ENCODE measurements around the gene CLHC1.
"Not testable (repeated sequence)": the region's sequence is repeated elsewhere in the genome, so short reads cannot be mapped to it uniquely, and the experiment has no call there.

Gene CLHC1

DNA sequence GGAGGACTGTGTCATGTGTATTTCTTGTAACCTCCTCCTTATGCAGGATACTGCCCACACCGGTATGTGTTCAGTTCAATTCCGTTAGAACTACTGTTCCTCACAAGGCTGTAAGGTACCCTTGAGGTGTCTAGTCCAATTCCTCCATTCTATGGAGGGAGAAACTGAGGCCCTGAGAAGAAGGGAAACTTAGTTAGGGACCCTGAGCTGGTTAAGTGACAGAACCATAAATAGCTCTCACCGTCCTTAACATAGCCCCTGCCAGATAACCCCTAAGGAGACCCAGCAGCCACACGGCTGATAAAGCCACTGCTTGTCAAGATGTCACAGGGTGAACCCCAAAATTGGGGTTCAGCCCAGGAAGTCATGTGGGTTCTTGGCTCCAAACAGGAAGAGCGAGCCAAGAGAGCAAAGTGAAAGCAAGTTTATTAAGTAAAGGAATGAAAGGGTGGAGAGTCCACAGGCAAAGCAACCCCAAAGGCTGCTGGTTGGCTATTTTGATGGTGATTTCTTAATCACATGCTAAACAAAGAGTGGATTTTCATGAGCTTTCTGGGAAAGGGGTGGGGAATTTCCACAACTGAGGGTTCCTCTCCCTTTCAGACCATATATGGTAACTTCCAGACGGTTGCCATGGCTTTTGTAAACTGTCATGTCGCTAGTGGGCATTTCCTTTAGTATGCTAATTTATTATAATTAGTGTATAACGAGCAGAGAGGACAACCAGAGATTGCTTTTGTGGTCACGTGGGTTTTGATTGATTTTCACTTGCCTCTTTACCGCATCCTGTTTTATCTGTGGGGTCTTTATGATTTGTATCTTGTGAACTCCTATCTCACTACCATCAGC, 98.4 kb downstream of the CLHC1 start:
- peak; percentile 32 for DNase-seq

- no peak for DNase-seq
Observed at GRCh38 chr2:55130849-55131248, 101.2 kb downstream of the CLHC1 start.

GRCh38 chr2:55126643-55127042, 105.5 kb downstream of the CLHC1 start:
- not testable (repeated sequence) for DNase-seq

All from activated T-cell treated with anti-CD3 and anti-CD28 coated beads for 4 hours (primary cell).